K562 (cell line): Measurements from ENCODE around the gene SPNS1. TPM values are rescaled to one million over a fixed set of nuclear protein-coding genes. Genes with fewer than 3 reads are reported as not detected.

Experiments
- BRD4 ChIP-seq: fragments of 200-600 bp; sonication (generic); IDR thresholded peaks from 2 replicates; pipeline ENCODE4 v1.6.1; 2017; ENCODE audit warnings: inconsistent platforms
- CC2D1A ChIP-seq: fragments of 450-650 bp; IDR thresholded peaks from 2 replicates; pipeline ENCODE4 v1.6.1; 2017; ENCODE audit warnings: mild to moderate bottlenecking
- DMBX1 ChIP-seq: fragments of 250-450 bp; sonication (Bioruptor Pico); IDR thresholded peaks from 2 replicates; pipeline ENCODE4 v1.8.0; 2022; ENCODE audit warnings: inconsistent platforms, mild to moderate bottlenecking, moderate library complexity, borderline replicate concordance
- ELF4 ChIP-seq: fragments of 450-650 bp; formaldehyde crosslinking; IDR thresholded peaks from 2 replicates; pipeline ENCODE4 v1.4.0; 2022; ENCODE audit warnings: missing genetic modification characterization
- GATAD2B ChIP-seq: fragments of 450-650 bp; IDR thresholded peaks from 2 replicates; pipeline ENCODE4 v1.6.1; 2017; ENCODE audit warnings: mild to moderate bottlenecking, borderline replicate concordance
- GTF2A2 ChIP-seq: IDR thresholded peaks from 2 replicates; pipeline ENCODE4 v1.6.1; 2016; ENCODE audit warnings: mild to moderate bottlenecking, missing genetic modification characterization, missing compliant biosample characterization
- HEY1 ChIP-seq: fragments of 250-450 bp; sonication (Bioruptor Pico); IDR thresholded peaks from 2 replicates; pipeline ENCODE4 v1.5.0; 2020; ENCODE audit warnings: mild to moderate bottlenecking, moderate library complexity, borderline replicate concordance
- HMGN3 ChIP-seq: IDR thresholded peaks from 2 replicates; pipeline ENCODE4 v1.6.1; 2011; ENCODE audit warnings: borderline replicate concordance, low read depth, mild to moderate bottlenecking, mixed read lengths, low read length; ENCODE audit not compliant: insufficient read length; ENCODE audit errors: extremely low read depth
- HNRNPH1 ChIP-seq: fragments of 200-400 bp; formaldehyde crosslinking; optimal IDR thresholded peaks from 2 replicates; pipeline ENCODE3; 2017; ENCODE audit warnings: low read depth, mild to moderate bottlenecking, low read length, moderate library complexity
- HOMEZ ChIP-seq: fragments of 250-450 bp; sonication (Bioruptor Pico); IDR thresholded peaks from 2 replicates; pipeline ENCODE4 v1.4.0; 2020; ENCODE audit warnings: mild to moderate bottlenecking, moderate library complexity
- MAX ChIP-seq: sonication (generic); formaldehyde crosslinking; IDR thresholded peaks from 2 replicates; pipeline ENCODE4 v1.9.0; 2022; ENCODE audit warnings: mild to moderate bottlenecking, missing genetic modification reagents
- MXI1 ChIP-seq: IDR thresholded peaks from 2 replicates; pipeline ENCODE4 v1.6.1; 2011; ENCODE audit warnings: low read depth, mild to moderate bottlenecking, improper control_type of control experiment, low read length
- NCOR1 ChIP-seq: fragments of 450-650 bp; IDR thresholded peaks from 2 replicates; pipeline ENCODE4 v1.6.1; 2016; ENCODE audit warnings: mild to moderate bottlenecking, moderate library complexity
- NR2C2 ChIP-seq, 2 experiments: fragments of 200-800 bp in 1 of 2; sonication (Bioruptor generic) in 1 of 2; sonication (generic) in 1 of 2; formaldehyde crosslinking in 1 of 2; IDR thresholded peaks; 2 replicates each; pipeline versions ENCODE4 v1.6.1 to v1.8.0; 2016 to 2022; ENCODE audit warnings: mild to moderate bottlenecking in 1 of 2, missing compliant biosample characterization in 1 of 2, missing genetic modification characterization in 1 of 2, missing genetic modification reagents in 1 of 2
- RAD51 ChIP-seq: fragments of 450-650 bp; IDR thresholded peaks from 2 replicates; pipeline ENCODE4 v1.7.1; 2016; ENCODE audit warnings: low read depth, mild to moderate bottlenecking, borderline replicate concordance
- RBBP5 ChIP-seq: fragments of 200-600 bp; sonication (generic); IDR thresholded peaks from 2 replicates; pipeline ENCODE4 v1.6.1; 2012; ENCODE audit warnings: borderline replicate concordance, mild to moderate bottlenecking, low read length, control low read depth, inconsistent platforms; ENCODE audit not compliant: insufficient read depth, poor library complexity, severe bottlenecking
- RBM15 ChIP-seq: fragments of 200-400 bp; formaldehyde crosslinking; IDR thresholded peaks from 2 replicates; pipeline ENCODE4 v1.6.1; 2018; ENCODE audit warnings: mild to moderate bottlenecking, low read length, moderate library complexity; ENCODE audit not compliant: insufficient read depth
- TOE1 ChIP-seq, 2 experiments: fragments of 450-650 bp in 1 of 2; sonication (generic) in 1 of 2; formaldehyde crosslinking in 1 of 2; IDR thresholded peaks; 2 replicates each; pipeline versions ENCODE4 v1.7.1 to v1.8.0; 2016 to 2022; ENCODE audit warnings: borderline replicate concordance in 2 of 2, mild to moderate bottlenecking in 2 of 2, antibody characterized with exemption in 1 of 2, inconsistent platforms in 1 of 2, low read depth in 1 of 2, missing genetic modification reagents in 1 of 2, moderate library complexity in 1 of 2
- WHSC1 ChIP-seq: IDR thresholded peaks from one replicate; pipeline ENCODE4 v1.6.1; 2012; ENCODE audit warnings: low read length, control low read depth, inconsistent platforms
- ZEB2 ChIP-seq: fragments of 450-650 bp; IDR thresholded peaks from 2 replicates; pipeline ENCODE4 v1.6.1; 2016
- ZNF12 ChIP-seq: sonication (generic); formaldehyde crosslinking; IDR thresholded peaks from 2 replicates; pipeline ENCODE4 v1.4.0; 2020; ENCODE audit warnings: mild to moderate bottlenecking, missing genetic modification reagents
- ZNF165 ChIP-seq: fragments of 250-450 bp; sonication (Bioruptor Pico); IDR thresholded peaks from 2 replicates; pipeline ENCODE4 v1.4.0; 2020; ENCODE audit warnings: borderline replicate concordance
- ZNF316 ChIP-seq: fragments of 450-650 bp; IDR thresholded peaks from 2 replicates; pipeline ENCODE4 v1.6.1; 2016
- polyA plus RNA-seq, 8 experiments: library from polyadenylated mRNA; depleted of rRNA in 4 of 8; stranded (reverse) in 5 of 8; unstranded in 3 of 8; fragments of >200 nt; fragmentation: Nextera tagmentation in 2 of 8; fragmentation: Illumina TruSeq in 1 of 8; extraction: Ambion mirVana in 2 of 8; extraction: Trizol in 1 of 8; gene quantifications; 2 replicates each; pipeline versions ENCODE4 v1.2.1 to v1.2.3, GENCODE V29; 2011 to 2014; ENCODE audit warnings: inconsistent platforms in 1 of 8, missing spikeins in 1 of 8
- total RNA-seq, 7 experiments: library from RNA; depleted of rRNA in 6 of 7; stranded (reverse); fragments of >200 nt in 6 of 7; fragmentation: Illumina TruSeq in 2 of 7; extraction: Trizol in 2 of 7; gene quantifications; 2 replicates each; pipeline versions ENCODE4 v1.2.1 to v1.2.3, GENCODE V29; 2011 to 2021; ENCODE audit warnings: low replicate concordance in 1 of 7

SPNS1 gene
- total and polyA plus RNA-seq, 9 of the 15 experiments (the other 6 are each of a cell fraction or from before 2014, with no cell fraction given): 0.58 to 64.9 (median 13.7) TPM

- TF ChIP-seq ZNF316 (no peak), ZEB2 (no peak), HOMEZ (CRISPR knock-in tag) (no peak), TOE1 (IDR thresholded peaks at IDR 0.05; ENCODE audit: borderline replicate concordance) (no peak), TOE1 (CRISPR knock-in tag; IDR thresholded peaks at IDR 0.05; ENCODE audit: borderline replicate concordance, low read depth) (no peak), RAD51 (no peak), BRD4 (no peak), ELF4 (no peak), MAX (no peak; the same call in none of the 2 replicates), CC2D1A (no peak), ZNF12 (CRISPR knock-in tag) (no peak), NCOR1 (no peak), NR2C2 (CRISPR knock-in tag; IDR thresholded peaks at IDR 0.05) (no peak), NR2C2 (tag; IDR thresholded peaks at IDR 0.05) (peak; percentile 43; the same call in 1 of the 2 replicates), RBM15 (no peak), HMGN3 (no peak), RBBP5 (peak; percentile 35), ZNF165 (CRISPR knock-in tag) (no peak), HEY1 (no peak), GATAD2B (no peak), MXI1 (peak; percentile 57; the same call in 1 of the 2 replicates), GTF2A2 (tag) (no peak; the same call in 1 of the 2 replicates), DMBX1 (CRISPR knock-in tag) (no peak), HNRNPH1 (no peak), WHSC1 (no peak)
These were observed 23.7 kb upstream of the SPNS1 start, which contains the start of gene NFATC2IP (continued) for GRCh38 chr16:28950648-28951409.
